KG1 (cell line): ENCODE data around the gene EDARADD.
"Not testable (repeated sequence)": the region's sequence is repeated elsewhere in the genome, so short reads cannot be mapped to it uniquely, and the experiment has no call there.

ENCODE experiments used
- DNase-seq: peaks from one replicate; lab custom pipeline; 2025; lab: John Stamatoyannopoulos, UW

Gene EDARADD

GRCh38 chr1:236393681-236394481 is at the start of gene EDARADD:
TSS of gene EDARADD (plus strand) at chr1:236394286. CDS start at chr1:236394445, 159 bp downstream.
- DNase-seq = no peak

- DNase-seq = no peak
Observed at GRCh38 chr1:236345728-236346127, 48.4 kb upstream of the EDARADD start.

GRCh38 chr1:236348071-236348470 is 46.0 kb upstream of the EDARADD start:
- DNase-seq = no peak

GRCh38 chr1:236350308-236350707 is 43.8 kb upstream of the EDARADD start:
- DNase-seq = no peak

- no peak for DNase-seq
Observed at GRCh38 chr1:236351875-236352573, 42.1 kb upstream of the EDARADD start.

GRCh38 chr1:236352747-236353146 is 41.3 kb upstream of the EDARADD start:
- not testable (repeated sequence) for DNase-seq

- no peak for DNase-seq
Observed at GRCh38 chr1:236353813-236354212, 40.3 kb upstream of the EDARADD start.

GRCh38 chr1:236354330-236355147 is 39.5 kb upstream of the EDARADD start:
- no peak for DNase-seq

- DNase-seq = no peak
Observed at GRCh38 chr1:236356141-236356540, 37.9 kb upstream of the EDARADD start.

- DNase-seq = no peak
Observed at GRCh38 chr1:236361909-236362590, 32.0 kb upstream of the EDARADD start.

GRCh38 chr1:236363237-236363636 is 30.8 kb upstream of the EDARADD start:
- no peak for DNase-seq

GRCh38 chr1:236365999-236366570 is 28.0 kb upstream of the EDARADD start:
- DNase-seq = no peak

- DNase-seq = not testable (repeated sequence)
Observed at GRCh38 chr1:236366681-236367080, 27.4 kb upstream of the EDARADD start.

- DNase-seq = no peak
Observed at GRCh38 chr1:236370420-236370819, 23.7 kb upstream of the EDARADD start.

- no peak for DNase-seq
Observed at GRCh38 chr1:236371083-236371482, 23.0 kb upstream of the EDARADD start.

- no peak for DNase-seq
Observed at GRCh38 chr1:236377832-236378535, 16.1 kb upstream of the EDARADD start.

- DNase-seq = no peak
Observed at GRCh38 chr1:236381565-236382158, 12.4 kb upstream of the EDARADD start.

GRCh38 chr1:236388332-236388731 is 5.8 kb upstream of the EDARADD start:
- DNase-seq = no peak

- DNase-seq = no peak
Observed at GRCh38 chr1:236389253-236389652, 4.8 kb upstream of the EDARADD start.

- DNase-seq = no peak
Observed at GRCh38 chr1:236391008-236391407, 3.1 kb upstream of the EDARADD start.
